ENCODE data around the gene ROCK2.

The ROCK2 gene

GRCh38 chr2:11305958-11306357, 38.5 kb downstream of the ROCK2 start:
- FAIRE-seq: no peak

GRCh38 chr2:11305338-11305737, 39.1 kb downstream of the ROCK2 start:
- no peak for FAIRE-seq

- FAIRE-seq: no peak
Observed at GRCh38 chr2:11304476-11304875, 40.0 kb downstream of the ROCK2 start.

GRCh38 chr2:11303290-11304013, 41.0 kb downstream of the ROCK2 start:
- FAIRE-seq: no peak

- FAIRE-seq: no peak
Observed at GRCh38 chr2:11299439-11299838, 45.0 kb downstream of the ROCK2 start.

- no peak for FAIRE-seq
Observed at GRCh38 chr2:11298592-11298991, 45.8 kb downstream of the ROCK2 start.

GRCh38 chr2:11296401-11296800, 48.0 kb downstream of the ROCK2 start:
- FAIRE-seq: peak; percentile 61

- peak; percentile 35 for FAIRE-seq
Observed at GRCh38 chr2:11292464-11293255, 51.8 kb downstream of the ROCK2 start.

- FAIRE-seq: no peak
Observed at GRCh38 chr2:11290713-11291112, 53.7 kb downstream of the ROCK2 start.

GRCh38 chr2:11290211-11290610, 54.2 kb downstream of the ROCK2 start:
- no peak for FAIRE-seq

- no peak for FAIRE-seq
Observed at GRCh38 chr2:11288431-11288830, 56.0 kb downstream of the ROCK2 start.

- no peak for FAIRE-seq
Observed at GRCh38 chr2:11286749-11287148, 57.7 kb downstream of the ROCK2 start.

GRCh38 chr2:11286323-11286722, 58.1 kb downstream of the ROCK2 start:
- no peak for FAIRE-seq

GRCh38 chr2:11285499-11285898, 58.9 kb downstream of the ROCK2 start:
- FAIRE-seq: no peak

GRCh38 chr2:11281186-11281585, 63.2 kb downstream of the ROCK2 start:
- FAIRE-seq: no peak

- no peak for FAIRE-seq
Observed at GRCh38 chr2:11280713-11281112, 63.7 kb downstream of the ROCK2 start.

- FAIRE-seq: no peak
Observed at GRCh38 chr2:11279398-11279797, 65.0 kb downstream of the ROCK2 start.

GRCh38 chr2:11278219-11278618, 66.2 kb downstream of the ROCK2 start:
- FAIRE-seq: no peak

GRCh38 chr2:11275910-11276309, 68.5 kb downstream of the ROCK2 start:
- FAIRE-seq: no peak

- no peak for FAIRE-seq
Observed at GRCh38 chr2:11270891-11271290, 73.5 kb downstream of the ROCK2 start.

- no peak for FAIRE-seq
Observed at GRCh38 chr2:11267931-11268330, 76.5 kb downstream of the ROCK2 start.

- FAIRE-seq: no peak
Observed at GRCh38 chr2:11264818-11265217, 79.6 kb downstream of the ROCK2 start.

- FAIRE-seq: no peak
Observed at GRCh38 chr2:11264007-11264406, 80.4 kb downstream of the ROCK2 start.

GRCh38 chr2:11263177-11263576, 81.3 kb downstream of the ROCK2 start:
- no peak for FAIRE-seq
